ENCODE results near the gene TBC1D22A.

GRCh38 chr22:47160781-47161520, 398.5 kb downstream of the TBC1D22A start:
- TF ChIP-seq CTCF (IDR thresholded peaks at IDR 0.05; ENCODE audit: insufficient read depth, low read depth, low read length), result no peak
- TF ChIP-seq EZH2 (IDR thresholded peaks at IDR 0.05; ENCODE audit: insufficient read depth, low read length), result no peak

All from astrocyte (in vitro differentiated cells and primary cell).